ENCODE data around the gene EIF4ENIF1.

DNA sequence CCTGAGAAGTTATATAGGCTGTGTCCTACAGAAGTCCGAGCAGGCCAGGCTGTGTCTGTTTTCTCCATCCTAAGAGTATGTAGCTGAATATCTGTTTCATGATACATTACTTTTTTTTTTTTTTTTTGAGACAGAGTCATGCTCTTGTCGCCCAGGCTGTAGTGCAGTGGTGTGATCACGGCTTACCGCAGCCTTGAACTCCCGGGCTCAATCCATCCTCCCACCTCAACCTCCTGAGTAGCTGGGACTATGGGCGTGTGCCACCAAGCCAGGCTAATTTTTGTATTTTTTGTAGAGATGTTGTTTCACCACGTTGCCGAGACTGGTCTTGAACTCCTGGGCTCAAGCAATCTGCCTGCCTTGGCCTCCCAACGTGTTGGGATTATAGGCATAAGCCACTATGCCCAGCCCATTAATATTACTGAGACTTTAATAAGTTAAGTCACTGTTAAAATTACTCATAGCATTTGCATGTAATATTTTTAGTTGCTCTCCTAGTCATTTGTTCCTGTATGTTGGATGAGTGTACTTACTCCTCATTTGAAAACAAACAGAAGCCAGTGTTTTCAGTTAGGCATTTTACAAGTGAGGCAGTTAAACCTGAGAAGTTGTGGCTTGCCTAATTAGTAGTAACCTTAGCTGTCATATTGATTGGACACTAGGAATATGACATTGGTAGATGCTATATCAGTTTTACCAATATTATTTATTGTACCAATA lies 64.2 kb downstream of the EIF4ENIF1 start:
- TF ChIP-seq EZH2 (IDR thresholded peaks at IDR 0.05; ENCODE audit: low read length, missing control alignments): no peak
- TF ChIP-seq, protein P1, sequence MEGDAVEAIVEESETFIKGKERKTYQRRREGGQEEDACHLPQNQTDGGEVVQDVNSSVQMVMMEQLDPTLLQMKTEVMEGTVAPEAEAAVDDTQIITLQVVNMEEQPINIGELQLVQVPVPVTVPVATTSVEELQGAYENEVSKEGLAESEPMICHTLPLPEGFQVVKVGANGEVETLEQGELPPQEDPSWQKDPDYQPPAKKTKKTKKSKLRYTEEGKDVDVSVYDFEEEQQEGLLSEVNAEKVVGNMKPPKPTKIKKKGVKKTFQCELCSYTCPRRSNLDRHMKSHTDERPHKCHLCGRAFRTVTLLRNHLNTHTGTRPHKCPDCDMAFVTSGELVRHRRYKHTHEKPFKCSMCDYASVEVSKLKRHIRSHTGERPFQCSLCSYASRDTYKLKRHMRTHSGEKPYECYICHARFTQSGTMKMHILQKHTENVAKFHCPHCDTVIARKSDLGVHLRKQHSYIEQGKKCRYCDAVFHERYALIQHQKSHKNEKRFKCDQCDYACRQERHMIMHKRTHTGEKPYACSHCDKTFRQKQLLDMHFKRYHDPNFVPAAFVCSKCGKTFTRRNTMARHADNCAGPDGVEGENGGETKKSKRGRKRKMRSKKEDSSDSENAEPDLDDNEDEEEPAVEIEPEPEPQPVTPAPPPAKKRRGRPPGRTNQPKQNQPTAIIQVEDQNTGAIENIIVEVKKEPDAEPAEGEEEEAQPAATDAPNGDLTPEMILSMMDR (conservative IDR thresholded peaks at IDR 0.05 in 1 of 2, IDR thresholded peaks at IDR 0.05 in 1 of 2; ENCODE audit: low read depth in 1 of 2, low read length in 2 of 2): no peak

All from fibroblast of lung (primary cell).